ENCODE results near the gene RNASEL. TPM values are rescaled to one million over a fixed set of nuclear protein-coding genes. Genes with fewer than 3 reads are reported as not detected.

Gene RNASEL
- total and polyA plus RNA-seq, 10 donors, result 5.0 to 18.1 (median 13.8) TPM

- H3K27ac ChIP-seq, result no peak overlapping the region
- intact Hi-C loops (cut with DNase I; ENCODE audit: low total_unique reads), result no loop called here
- DNase-seq, result no peak
- no peaks in the 10 kb centered on the region for H3K36me3 ChIP-seq
- no peaks in the 10 kb centered on the region for H3K27me3 ChIP-seq (replicated peaks in 1 of 7)
- TF ChIP-seq POLR2A (IDR thresholded peaks at IDR 0.05) (no peak), CTCF (IDR thresholded peaks at IDR 0.05 in 8 of 11, conservative IDR thresholded peaks at IDR 0.05 in 3 of 11) (no peak), POLR2AphosphoS5 (IDR thresholded peaks at IDR 0.05) (no peak)
- no peak overlapping the region for H3K4me3 ChIP-seq
- no peaks in the 10 kb centered on the region for H3K4me1 ChIP-seq
- peaks cover 0 to 19% (median 13%) of the 10 kb centered on the region in 8 donors for H3K9me3 ChIP-seq
Measured at GRCh38 chr1:182556279-182556678, 32.8 kb downstream of the RNASEL start.

- Histone ChIP-seq H3K4me1 (no peaks in the 10 kb centered on the region), H3K27ac (no peak overlapping the region), H3K4me3 (no peak overlapping the region), H3K36me3 (no peaks in the 10 kb centered on the region), H3K9me3 (peaks cover 0 to 19% (median 13%) of the 10 kb centered on the region in 8 donors), H3K27me3 (replicated peaks in 1 of 7) (no peaks in the 10 kb centered on the region)
- WGBS, 5 donors, result 84 to 100% (median 86%) methylated on average over 1 of the region's 1 CpG
- TF ChIP-seq POLR2AphosphoS5 (IDR thresholded peaks at IDR 0.05) (no peak), POLR2A (IDR thresholded peaks at IDR 0.05) (no peak), CTCF (IDR thresholded peaks at IDR 0.05 in 8 of 11, conservative IDR thresholded peaks at IDR 0.05 in 3 of 11) (no peak)
- DNase-seq, result no peak
- intact Hi-C loops (cut with DNase I; ENCODE audit: low total_unique reads), result no loop called here
Measured at GRCh38 chr1:182555493-182555892, 33.6 kb downstream of the RNASEL start.

GRCh38 chr1:182552527-182552926 lies 36.5 kb downstream of the RNASEL start:
- no peak for TF ChIP-seq POLR2AphosphoS5 (IDR thresholded peaks at IDR 0.05)
- TF ChIP-seq CTCF (IDR thresholded peaks at IDR 0.05 in 8 of 11, conservative IDR thresholded peaks at IDR 0.05 in 3 of 11), result no peak
- TF ChIP-seq POLR2A (IDR thresholded peaks at IDR 0.05), result no peak
- 72 to 100% (median 94%) methylated on average over 2 of the region's 2 CpGs for WGBS, 5 donors
- Histone ChIP-seq H3K27me3 (replicated peaks in 1 of 7) (no peaks in the 10 kb centered on the region), H3K9me3 (peaks cover 0 to 19% (median 13%) of the 10 kb centered on the region in 8 donors), H3K36me3 (no peaks in the 10 kb centered on the region), H3K4me3 (no peak overlapping the region), H3K27ac (no peak overlapping the region), H3K4me1 (no peaks in the 10 kb centered on the region)
- intact Hi-C loops (cut with DNase I; ENCODE audit: low total_unique reads), result no loop called here
- no peak for DNase-seq

- peaks cover 0 to 19% (median 13%) of the 10 kb centered on the region in 8 donors for H3K9me3 ChIP-seq
- H3K4me1 ChIP-seq, result no peaks in the 10 kb centered on the region
- no peak for DNase-seq
- 53 to 64% (median 55%) methylated on average over 1 of the region's 1 CpG for WGBS, 5 donors
- intact Hi-C loops (cut with DNase I; ENCODE audit: low total_unique reads), result no loop called here
- peaks cover 0 to 3% (median 0%) of the 10 kb centered on the region in 7 donors for H3K27me3 ChIP-seq (replicated peaks in 1 of 7)
- no peak overlapping the region for H3K27ac ChIP-seq
- no peak overlapping the region for H3K4me3 ChIP-seq
- no peaks in the 10 kb centered on the region for H3K36me3 ChIP-seq
- TF ChIP-seq POLR2AphosphoS5 (IDR thresholded peaks at IDR 0.05) (no peak), POLR2A (IDR thresholded peaks at IDR 0.05) (no peak), CTCF (IDR thresholded peaks at IDR 0.05 in 8 of 11, conservative IDR thresholded peaks at IDR 0.05 in 3 of 11) (no peak)
Measured at GRCh38 chr1:182549811-182550210, 39.2 kb downstream of the RNASEL start.
